HCT116 (cell line): ENCODE data around the gene TCF7.

Experiments used
- CTCF ChIP-seq, 3 experiments: fragments of 200-600 bp in 1 of 3; sonication (generic) in 1 of 3; IDR thresholded peaks in 2 of 3; conservative IDR thresholded peaks in 1 of 3; 2 replicates each; pipeline ENCODE4 v1.5.1; 2012 to 2017; ENCODE audit warnings: low read depth in 2 of 3, low read length in 2 of 3, antibody characterized with exemption in 1 of 3, borderline replicate concordance in 1 of 3, control low read depth in 1 of 3, mild to moderate bottlenecking in 1 of 3, mixed read lengths in 1 of 3, mixed run types in 1 of 3, moderate library complexity in 1 of 3; ENCODE audit not compliant: insufficient read depth in 1 of 3
- EGR1 ChIP-seq: IDR thresholded peaks from 2 replicates; pipeline ENCODE4 v1.6.1; 2012; ENCODE audit warnings: low read depth
- EZH2 ChIP-seq: fragments of 200-600 bp; sonication (generic); IDR thresholded peaks from 2 replicates; pipeline ENCODE4 v1.6.1; 2017; ENCODE audit warnings: antibody characterized with exemption, mixed run types
- MAX ChIP-seq: IDR thresholded peaks from 2 replicates; pipeline ENCODE4 v1.6.1; 2012
- POLR2A ChIP-seq: IDR thresholded peaks from 2 replicates; pipeline ENCODE4 v1.7.0; 2011; ENCODE audit warnings: borderline replicate concordance; ENCODE audit not compliant: insufficient read depth, insufficient read length; ENCODE audit errors: extremely low read depth
- POLR2AphosphoS5 ChIP-seq: IDR thresholded peaks from 2 replicates; pipeline ENCODE4 v1.6.1; 2011; ENCODE audit warnings: mild to moderate bottlenecking, low read depth, low read length, moderate library complexity
- ZNF274 ChIP-seq: fragments of 200-500 bp; sonication (Bioruptor generic); IDR thresholded peaks from 2 replicates; pipeline ENCODE4 v1.6.1; 2014; ENCODE audit warnings: mild to moderate bottlenecking, low read depth, low read length, inconsistent platforms

- TF ChIP-seq POLR2AphosphoS5 (no peak), EGR1 (no peak), ZNF274 (no peak), MAX (no peak), EZH2 (no peak), POLR2A (no peak), CTCF (IDR thresholded peaks at IDR 0.05 in 2 of 3, conservative IDR thresholded peaks at IDR 0.05 in 1 of 3; ENCODE audit: borderline replicate concordance in 1 of 3, insufficient read depth in 1 of 3, low read depth in 2 of 3, low read length in 2 of 3) (no peak)
Measured at GRCh38 chr5:134075102-134075501, 39.4 kb upstream of the TCF7 start.
